ENCODE measurements around the gene GPR146. TPM values are rescaled to one million over a fixed set of nuclear protein-coding genes. Genes with fewer than 3 reads are reported as not detected.

Gene GPR146
- total and polyA plus RNA-seq, 2 experiments from 2014 or later, result 2.6 to 5.2 TPM

DNA sequence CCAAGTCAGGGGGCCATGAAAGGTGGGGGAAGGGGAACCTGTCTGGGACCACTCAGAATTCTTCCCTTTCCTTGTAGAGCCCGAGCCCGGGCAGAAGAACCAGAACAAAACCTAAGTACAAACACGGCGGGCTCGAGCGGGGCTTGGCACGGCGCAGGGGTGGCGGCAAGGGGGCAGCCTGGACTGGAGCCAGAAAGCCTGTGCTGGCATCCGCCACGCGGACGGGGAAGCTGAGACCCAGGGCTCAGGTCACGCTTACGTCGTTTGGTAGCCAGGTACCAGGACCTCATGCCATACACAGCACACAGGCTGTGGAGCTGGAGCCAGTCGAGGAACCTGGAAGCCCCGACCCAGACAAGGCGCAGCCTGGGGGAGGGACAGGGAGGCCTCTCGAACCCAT is 37.0 kb downstream of the GPR146 start:
- no peak for DNase-seq (ENCODE audit: low spot score)
- no peaks in the 10 kb centered on the region for H3K27me3 ChIP-seq
- no peaks in the 10 kb centered on the region for H3K36me3 ChIP-seq (replicated peaks; ENCODE audit: insufficient read depth, low read depth)
- WGBS (ENCODE audit: low lambda C conversion rate, missing lambda C conversion rate), result 89% methylated on average over 20 of the region's 20 CpGs
- H3K4me3 ChIP-seq, result no peak overlapping the region
- no peak overlapping the region for H3K4me2 ChIP-seq
- no peaks in the 10 kb centered on the region for H3K9me3 ChIP-seq (ENCODE audit: low read depth)
- H3K79me2 ChIP-seq, result peaks cover 2% of the 10 kb centered on the region
- no peak overlapping the region for H3K27ac ChIP-seq
- no peaks in the 10 kb centered on the region for H4K20me1 ChIP-seq (ENCODE audit: insufficient read depth, poor library complexity, severe bottlenecking)
- no peak overlapping the region for H2AFZ ChIP-seq
- TF ChIP-seq EZH2 (IDR thresholded peaks at IDR 0.05; ENCODE audit: borderline replicate concordance) (no peak), EZH2phosphoT487 (IDR thresholded peaks at IDR 0.05; ENCODE audit: low read depth, severe bottlenecking, unreplicated experiment) (no peak)
- TF ChIP-seq, protein P1, sequence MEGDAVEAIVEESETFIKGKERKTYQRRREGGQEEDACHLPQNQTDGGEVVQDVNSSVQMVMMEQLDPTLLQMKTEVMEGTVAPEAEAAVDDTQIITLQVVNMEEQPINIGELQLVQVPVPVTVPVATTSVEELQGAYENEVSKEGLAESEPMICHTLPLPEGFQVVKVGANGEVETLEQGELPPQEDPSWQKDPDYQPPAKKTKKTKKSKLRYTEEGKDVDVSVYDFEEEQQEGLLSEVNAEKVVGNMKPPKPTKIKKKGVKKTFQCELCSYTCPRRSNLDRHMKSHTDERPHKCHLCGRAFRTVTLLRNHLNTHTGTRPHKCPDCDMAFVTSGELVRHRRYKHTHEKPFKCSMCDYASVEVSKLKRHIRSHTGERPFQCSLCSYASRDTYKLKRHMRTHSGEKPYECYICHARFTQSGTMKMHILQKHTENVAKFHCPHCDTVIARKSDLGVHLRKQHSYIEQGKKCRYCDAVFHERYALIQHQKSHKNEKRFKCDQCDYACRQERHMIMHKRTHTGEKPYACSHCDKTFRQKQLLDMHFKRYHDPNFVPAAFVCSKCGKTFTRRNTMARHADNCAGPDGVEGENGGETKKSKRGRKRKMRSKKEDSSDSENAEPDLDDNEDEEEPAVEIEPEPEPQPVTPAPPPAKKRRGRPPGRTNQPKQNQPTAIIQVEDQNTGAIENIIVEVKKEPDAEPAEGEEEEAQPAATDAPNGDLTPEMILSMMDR (IDR thresholded peaks at IDR 0.05; ENCODE audit: poor library complexity), result no peak
- peaks cover 9% of the 10 kb centered on the region for H3K4me1 ChIP-seq (ENCODE audit: insufficient read depth)
- H3K9me2 ChIP-seq (replicated peaks; ENCODE audit: insufficient read depth), result no peaks in the 10 kb centered on the region

DNA sequence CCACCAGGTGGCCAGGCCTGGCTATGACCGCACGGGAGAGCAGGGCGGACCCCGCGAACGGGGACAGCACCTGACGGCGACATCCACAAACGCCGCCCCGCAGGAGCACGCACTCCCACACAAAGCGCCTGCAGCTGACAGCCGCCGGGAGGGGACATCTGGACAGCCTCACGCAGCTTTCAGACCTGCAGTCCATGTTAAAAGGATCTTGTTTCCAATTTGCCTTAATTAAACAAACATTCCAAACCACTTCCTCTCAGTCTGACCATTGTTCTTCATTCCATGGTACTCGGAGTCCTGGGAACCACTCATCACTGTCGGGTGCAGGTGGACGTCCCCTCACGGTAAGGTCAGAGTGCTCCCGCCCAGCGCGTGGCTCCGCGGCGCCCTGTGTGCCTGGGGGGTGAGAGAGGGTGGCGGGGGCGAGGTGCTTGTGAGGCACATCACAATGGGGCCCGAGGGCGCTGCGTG is 37.6 kb downstream of the GPR146 start:
- Histone ChIP-seq H3K4me3 (no peak overlapping the region), H2AFZ (no peak overlapping the region), H4K20me1 (ENCODE audit: insufficient read depth, poor library complexity, severe bottlenecking) (no peaks in the 10 kb centered on the region), H3K9me3 (ENCODE audit: low read depth) (no peaks in the 10 kb centered on the region), H3K36me3 (replicated peaks; ENCODE audit: insufficient read depth, low read depth) (no peaks in the 10 kb centered on the region), H3K9me2 (replicated peaks; ENCODE audit: insufficient read depth) (no peaks in the 10 kb centered on the region), H3K4me1 (ENCODE audit: insufficient read depth) (peaks cover 14% of the 10 kb centered on the region), H3K27me3 (no peaks in the 10 kb centered on the region), H3K27ac (no peak overlapping the region), H3K4me2 (no peak overlapping the region), H3K79me2 (peaks cover 4% of the 10 kb centered on the region)
- TF ChIP-seq EZH2phosphoT487 (IDR thresholded peaks at IDR 0.05; ENCODE audit: low read depth, severe bottlenecking, unreplicated experiment), result no peak
- TF ChIP-seq EZH2 (IDR thresholded peaks at IDR 0.05; ENCODE audit: borderline replicate concordance), result no peak
- TF ChIP-seq, protein P1 (IDR thresholded peaks at IDR 0.05; ENCODE audit: poor library complexity), result no peak
- no peak for DNase-seq (ENCODE audit: low spot score)
- WGBS (ENCODE audit: low lambda C conversion rate, missing lambda C conversion rate), result 58% methylated on average over 21 of the region's 31 CpGs

DNA sequence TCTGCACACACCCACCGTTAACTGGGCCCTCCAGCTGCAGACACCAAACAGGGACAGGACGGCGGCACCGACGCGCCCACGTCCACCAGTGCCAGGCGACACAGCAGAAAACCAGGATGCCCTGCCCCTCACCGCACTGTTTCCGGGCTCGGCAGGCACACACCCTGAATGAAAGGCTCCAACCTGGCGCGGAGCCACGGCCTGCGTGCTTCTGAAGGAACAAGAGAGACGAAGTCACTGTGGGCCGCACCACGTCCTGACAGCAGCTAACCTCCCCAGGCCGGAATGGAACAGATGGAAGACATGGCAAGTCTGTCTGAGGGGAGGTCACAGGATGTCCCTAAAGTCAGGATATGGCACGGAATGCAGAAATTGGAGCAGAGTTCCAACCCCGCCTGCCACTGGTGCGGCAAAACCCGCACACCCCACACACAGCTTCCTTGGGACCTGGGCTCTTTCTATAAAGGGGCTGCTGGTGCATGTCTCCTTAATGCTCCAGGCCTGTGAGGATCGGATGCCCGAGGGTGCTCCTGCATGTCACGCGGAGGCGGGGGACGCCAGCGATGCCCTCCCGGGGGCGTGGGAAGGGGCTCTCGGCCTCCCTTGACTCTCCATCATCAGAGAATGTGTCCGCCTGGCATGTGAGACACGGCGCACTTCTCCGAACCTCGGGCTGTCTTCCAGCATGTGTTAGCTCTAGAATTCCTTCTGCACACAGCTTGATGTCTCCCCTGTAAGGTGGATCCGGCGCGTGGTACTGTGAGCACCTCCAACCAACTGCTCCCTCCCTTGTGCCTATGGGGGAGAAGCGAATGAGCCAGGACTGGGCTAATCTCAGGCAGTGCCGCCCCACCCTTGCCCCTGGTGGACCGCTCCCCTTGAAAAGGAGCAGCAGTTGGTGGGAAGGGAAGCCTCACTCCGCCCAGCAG is 39.6 kb downstream of the GPR146 start:
- H3K36me3 ChIP-seq (replicated peaks; ENCODE audit: insufficient read depth, low read depth), result no peaks in the 10 kb centered on the region
- no peak for TF ChIP-seq EZH2 (IDR thresholded peaks at IDR 0.05; ENCODE audit: borderline replicate concordance)
- TF ChIP-seq, protein P1 (IDR thresholded peaks at IDR 0.05; ENCODE audit: poor library complexity), result no peak
- TF ChIP-seq EZH2phosphoT487 (IDR thresholded peaks at IDR 0.05; ENCODE audit: low read depth, severe bottlenecking, unreplicated experiment), result no peak
- H3K27ac ChIP-seq, result no peak overlapping the region
- H3K9me2 ChIP-seq (replicated peaks; ENCODE audit: insufficient read depth), result no peaks in the 10 kb centered on the region
- 96% methylated on average over 43 of the region's 45 CpGs for WGBS (ENCODE audit: low lambda C conversion rate, missing lambda C conversion rate)
- peaks cover 4% of the 10 kb centered on the region for H3K79me2 ChIP-seq
- H3K27me3 ChIP-seq, result no peaks in the 10 kb centered on the region
- DNase-seq (ENCODE audit: low spot score), result no peak
- H3K4me2 ChIP-seq, result no peak overlapping the region
- H3K4me1 ChIP-seq (ENCODE audit: insufficient read depth), result peaks cover 34% of the 10 kb centered on the region
- no peak overlapping the region for H3K4me3 ChIP-seq
- no peaks in the 10 kb centered on the region for H4K20me1 ChIP-seq (ENCODE audit: insufficient read depth, poor library complexity, severe bottlenecking)
- H3K9me3 ChIP-seq (ENCODE audit: low read depth), result no peaks in the 10 kb centered on the region
- no peak overlapping the region for H2AFZ ChIP-seq
